GM12874 (cell line): ENCODE results near the gene FKBP15.

Experiments used
- CTCF ChIP-seq: IDR thresholded peaks from 2 replicates; pipeline ENCODE4 v1.5.1; 2011; ENCODE audit warnings: low read depth, mild to moderate bottlenecking, control low read depth, low read length, moderate library complexity; ENCODE audit not compliant: insufficient read depth

Gene FKBP15

GRCh38 chr9:113215132-113215531 is 5.9 kb downstream of the FKBP15 start:
- TF ChIP-seq CTCF = no peak

GRCh38 chr9:113210815-113211214 is 10.3 kb downstream of the FKBP15 start:
- TF ChIP-seq CTCF = no peak

- no peak for TF ChIP-seq CTCF
Measured at GRCh38 chr9:113205861-113206260, 15.2 kb downstream of the FKBP15 start.

GRCh38 chr9:113205432-113205831 is 15.6 kb downstream of the FKBP15 start:
- TF ChIP-seq CTCF = no peak

- TF ChIP-seq CTCF = no peak
Measured at GRCh38 chr9:113199683-113200329, 21.3 kb downstream of the FKBP15 start.

- no peak for TF ChIP-seq CTCF
Measured at GRCh38 chr9:113192455-113192854, 28.6 kb downstream of the FKBP15 start.

- no peak for TF ChIP-seq CTCF
Measured at GRCh38 chr9:113187929-113188595, 33.0 kb downstream of the FKBP15 start.
